NCI-H69 (cell line): ENCODE data around the gene P2RX4.
"Not testable (repeated sequence)": the region's sequence is repeated elsewhere in the genome, so short reads cannot be mapped to it uniquely, and the experiment has no call there.

Experiments used
- DNase-seq: peaks from one replicate; lab custom pipeline; 2025; lab: John Stamatoyannopoulos, UW

Gene P2RX4

DNA sequence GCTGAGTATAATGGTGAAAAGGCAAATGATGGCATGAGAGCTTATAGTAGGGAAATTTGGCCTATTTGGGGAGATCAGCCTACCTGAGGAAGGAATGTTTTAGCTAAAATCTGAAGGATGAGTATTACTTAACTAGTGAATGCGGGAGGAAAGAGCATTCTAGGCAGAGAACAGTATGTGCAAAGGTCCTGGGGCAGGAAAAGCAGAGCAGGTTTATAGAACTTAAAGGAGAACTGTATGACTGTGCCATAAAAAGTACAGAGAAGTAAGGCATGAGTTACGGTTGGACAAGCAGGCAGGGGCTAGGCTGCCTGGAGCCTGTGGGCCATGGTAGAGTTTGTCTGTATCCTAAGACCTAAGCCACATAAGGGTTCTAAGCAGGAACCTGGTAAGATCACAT, 21.7 kb upstream of the P2RX4 start:
- DNase-seq: no peak

DNA sequence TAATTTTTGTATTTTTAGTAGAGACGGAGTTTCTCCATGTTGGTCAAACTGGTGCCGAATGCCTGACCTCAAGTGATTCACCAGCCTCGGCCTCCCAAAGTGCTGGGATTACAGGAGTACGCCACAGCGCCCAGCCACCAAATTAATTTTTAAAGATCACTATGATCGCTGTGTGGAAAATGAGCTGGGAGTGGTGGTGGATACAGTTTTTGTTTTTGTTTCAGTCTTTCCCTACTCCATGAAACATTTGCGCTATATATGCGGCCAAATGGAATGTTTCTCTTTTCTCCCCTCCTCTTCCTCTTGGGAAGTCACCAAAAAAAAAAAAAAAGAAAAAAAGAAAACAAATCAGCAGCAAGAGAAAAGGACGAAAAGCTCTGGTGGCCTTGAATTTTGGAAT, 20.8 kb upstream of the P2RX4 start:
- no peak for DNase-seq

DNA sequence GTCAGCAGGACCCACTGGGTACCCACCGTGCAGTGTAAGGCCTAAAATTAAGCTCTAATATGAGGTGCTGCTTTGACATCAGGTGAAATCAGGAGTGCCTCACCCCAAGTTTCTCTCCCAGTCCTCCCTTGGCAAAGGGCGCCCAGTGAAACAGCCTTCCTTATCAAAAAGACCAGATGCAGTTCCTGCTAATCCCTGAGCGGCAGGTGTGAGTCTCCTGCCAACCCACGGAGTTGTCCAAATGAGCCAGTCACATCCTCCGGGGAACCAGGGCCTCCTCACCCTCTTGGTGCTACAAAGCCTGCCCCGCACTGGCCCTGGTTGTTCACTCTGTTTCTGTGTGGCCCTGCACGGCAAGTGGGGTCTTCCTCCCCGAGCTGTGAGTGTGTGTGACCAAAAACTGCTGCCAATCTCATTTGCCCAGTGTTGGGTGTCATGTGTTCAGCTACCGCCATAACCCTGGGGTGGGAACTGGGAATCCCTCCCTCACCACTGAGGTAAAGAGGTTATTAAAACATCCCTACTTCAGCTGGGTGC, 20.2 kb upstream of the P2RX4 start:
- DNase-seq: no peak

DNA sequence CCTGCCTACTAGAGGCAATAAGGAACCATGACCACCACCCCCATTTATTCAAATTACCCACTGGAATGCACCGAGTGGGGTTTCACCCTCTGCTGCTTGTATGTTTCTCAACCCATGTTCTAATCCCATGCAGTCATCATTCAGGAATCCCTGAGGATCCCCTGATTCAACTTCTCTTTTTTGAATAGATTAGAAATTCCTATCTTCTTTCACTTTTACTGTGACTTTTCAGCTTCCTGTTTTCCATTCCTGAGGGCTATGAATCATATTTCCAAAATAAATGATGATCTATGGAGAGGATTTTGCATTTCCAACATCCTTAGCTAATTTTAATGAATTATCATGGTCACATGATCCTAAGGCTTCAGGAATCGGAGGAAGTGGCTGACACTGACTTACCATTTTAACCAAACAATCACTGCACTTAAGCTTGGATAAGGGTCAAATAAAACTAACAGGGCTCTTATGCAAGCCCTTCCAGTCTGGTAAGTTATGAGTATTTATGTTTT, 19.4 kb upstream of the P2RX4 start:
- no peak for DNase-seq

DNA sequence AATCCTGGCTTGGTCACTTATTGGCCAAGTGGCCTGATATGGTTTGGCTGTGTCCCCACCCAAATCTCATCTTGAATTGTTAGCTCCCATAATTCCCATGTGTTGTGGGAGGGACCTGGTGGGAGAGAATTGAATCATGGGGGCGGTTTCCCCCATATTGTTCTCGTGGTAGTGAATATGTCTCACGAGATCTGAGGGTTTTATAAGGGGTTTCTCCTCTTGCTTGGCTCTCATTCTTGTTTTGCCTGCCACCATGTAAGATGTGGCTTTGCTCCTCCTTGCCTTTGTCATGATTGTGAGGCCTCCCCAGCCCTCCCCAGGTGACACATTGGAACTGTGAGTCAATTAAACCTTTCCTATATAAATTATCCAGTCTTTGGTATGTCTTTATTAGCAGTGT, 18.8 kb upstream of the P2RX4 start:
- DNase-seq: no peak

DNA sequence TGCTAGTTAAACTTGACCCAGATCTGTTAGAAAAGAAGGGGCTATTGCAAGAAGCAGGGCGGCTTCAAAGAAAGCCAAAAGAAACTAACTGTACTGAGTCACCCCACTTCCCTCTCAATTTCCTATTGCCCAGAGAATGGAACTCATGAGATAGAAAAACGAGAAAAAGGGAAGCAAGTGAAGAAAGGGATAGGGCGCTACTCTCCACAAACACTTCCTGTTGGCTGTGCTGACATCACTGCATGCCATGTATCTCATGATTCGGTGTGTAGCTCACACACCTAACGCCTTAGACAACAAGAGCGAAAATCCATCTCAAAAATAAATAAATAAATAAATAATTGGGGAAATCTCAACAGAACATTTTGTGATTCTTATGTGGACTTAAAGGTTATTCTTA, 13.0 kb upstream of the P2RX4 start:
- no peak for DNase-seq

DNA sequence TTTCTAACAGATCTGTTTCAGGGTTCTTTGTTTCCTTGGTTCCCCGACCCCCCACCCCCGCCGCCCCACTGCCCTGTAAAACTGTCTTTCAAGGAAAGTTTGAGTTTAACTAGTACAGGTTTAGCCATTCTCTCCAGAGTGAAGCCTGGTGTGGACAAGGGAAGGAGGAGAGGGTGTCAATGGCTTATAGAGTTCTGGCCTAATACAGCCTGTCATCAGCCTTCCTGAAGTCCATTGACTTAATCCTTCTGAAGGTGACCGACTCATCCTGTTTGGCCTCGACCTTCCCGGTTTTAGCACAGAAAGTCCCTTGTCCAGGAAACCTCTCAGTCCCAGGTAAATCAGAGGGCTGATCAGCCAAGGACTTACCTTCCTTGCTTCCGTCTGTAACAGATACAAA, 11.0 kb upstream of the P2RX4 start:
- DNase-seq: no peak

GRCh38 chr12:121201140-121201539, 8.8 kb upstream of the P2RX4 start:
- not testable (repeated sequence) for DNase-seq

DNA sequence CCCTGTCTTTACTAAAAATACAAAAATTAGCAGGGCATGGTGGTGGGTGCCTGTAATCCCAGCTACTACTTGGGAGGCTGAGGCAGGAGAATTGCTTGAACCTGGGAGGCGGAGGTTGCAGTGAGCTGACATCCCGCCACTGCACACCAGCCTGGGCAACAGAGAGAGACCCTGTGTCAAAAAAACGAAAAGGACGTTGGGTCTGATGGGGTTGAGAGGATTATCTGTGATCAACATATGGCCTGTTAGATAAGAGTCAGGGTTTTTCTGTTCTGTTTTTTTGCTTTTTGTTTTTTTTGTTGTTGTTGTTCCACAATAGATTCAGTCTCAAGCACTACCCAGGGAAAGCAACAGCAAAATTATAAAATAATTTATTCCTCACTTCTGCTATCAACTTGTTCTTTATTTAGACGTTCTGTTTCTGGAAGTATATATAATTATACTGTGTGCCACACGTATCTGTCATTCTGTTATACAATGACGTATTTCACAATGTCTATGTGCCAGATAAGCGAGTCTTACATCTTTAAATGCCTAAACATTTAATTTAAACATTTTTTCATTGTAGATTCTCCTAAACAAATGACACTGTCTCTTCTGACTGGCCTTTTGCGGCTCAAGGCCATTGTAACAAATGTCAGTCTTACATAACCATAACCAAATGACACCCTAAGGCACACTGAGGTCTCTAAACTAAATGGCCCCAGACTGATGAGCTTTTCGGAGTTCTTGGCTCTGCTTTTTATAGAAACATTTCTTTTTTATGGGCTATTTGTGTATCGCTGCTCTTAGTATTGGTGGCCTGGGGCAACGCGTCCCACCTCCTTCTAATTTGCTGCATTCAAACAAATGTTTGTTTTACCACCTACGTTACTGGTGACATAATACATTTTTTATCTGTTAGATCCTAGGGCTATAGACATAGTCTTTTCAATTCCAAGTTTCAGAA, 7.2 kb upstream of the P2RX4 start:
- peak; percentile 96 for DNase-seq

- no peak for DNase-seq
Observed at GRCh38 chr12:121203482-121203881, 6.4 kb upstream of the P2RX4 start.

DNA sequence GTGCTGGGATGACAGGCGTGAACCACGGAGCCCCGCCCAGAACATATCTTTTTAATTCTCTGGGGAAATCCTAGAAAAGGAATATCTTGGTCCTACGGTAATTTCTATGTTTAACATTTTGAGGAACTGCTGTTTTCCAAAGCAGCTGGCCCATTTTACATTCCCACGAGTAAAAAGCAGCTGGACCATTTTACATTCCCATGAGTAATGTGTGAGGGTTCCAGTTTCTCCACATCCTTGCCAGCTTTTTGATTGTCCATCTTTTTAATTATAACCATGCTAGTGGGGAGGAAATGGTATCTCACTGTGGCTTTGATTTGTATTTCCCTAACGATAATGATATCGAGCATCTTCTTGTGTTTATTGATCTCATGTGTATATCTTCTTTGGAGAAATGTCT, 4.4 kb upstream of the P2RX4 start:
- DNase-seq: peak; percentile 25

GRCh38 chr12:121208571-121208970, 1.4 kb upstream of the P2RX4 start:
- DNase-seq: not testable (repeated sequence)

DNA sequence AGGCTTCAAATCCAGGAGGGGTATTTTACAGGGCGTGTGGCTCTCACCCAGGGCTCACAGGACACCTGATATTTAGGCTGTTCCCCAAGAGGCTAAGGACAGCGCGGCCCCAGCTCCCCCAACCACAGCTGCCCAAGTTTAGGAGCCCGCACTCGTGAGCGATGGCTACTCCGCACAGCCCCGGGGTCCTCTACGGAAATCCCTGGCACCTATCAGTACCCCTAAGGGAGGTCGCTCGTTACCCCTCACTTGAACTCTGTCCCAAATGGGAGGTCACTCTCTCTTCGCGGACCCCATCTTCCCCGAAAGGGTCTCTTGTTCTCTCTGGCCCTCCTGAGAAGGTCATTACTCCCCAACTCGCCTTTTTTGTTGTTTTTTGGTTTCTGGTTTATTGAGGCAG, 708 bp upstream of the P2RX4 start:
- DNase-seq: no peak

DNA sequence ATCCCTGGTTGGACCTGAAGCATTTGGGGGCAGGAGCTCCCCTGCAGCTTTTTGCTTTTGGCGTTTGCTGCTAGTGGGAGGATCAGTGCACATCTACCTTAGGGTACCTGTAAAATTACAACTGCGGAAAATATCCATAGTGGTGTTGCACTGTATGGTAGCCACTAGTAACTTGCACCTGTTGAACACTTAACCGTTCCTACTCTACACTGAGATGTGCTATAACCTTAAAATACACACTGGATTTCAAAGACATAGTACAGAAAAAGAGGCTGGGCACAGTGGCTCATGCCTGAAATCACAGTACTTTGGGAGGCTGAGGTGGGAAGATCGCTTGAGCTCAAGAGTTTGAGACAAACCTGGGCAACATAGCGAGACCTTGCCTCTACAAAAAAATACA, 2.9 kb downstream of the P2RX4 start:
- no peak for DNase-seq

DNA sequence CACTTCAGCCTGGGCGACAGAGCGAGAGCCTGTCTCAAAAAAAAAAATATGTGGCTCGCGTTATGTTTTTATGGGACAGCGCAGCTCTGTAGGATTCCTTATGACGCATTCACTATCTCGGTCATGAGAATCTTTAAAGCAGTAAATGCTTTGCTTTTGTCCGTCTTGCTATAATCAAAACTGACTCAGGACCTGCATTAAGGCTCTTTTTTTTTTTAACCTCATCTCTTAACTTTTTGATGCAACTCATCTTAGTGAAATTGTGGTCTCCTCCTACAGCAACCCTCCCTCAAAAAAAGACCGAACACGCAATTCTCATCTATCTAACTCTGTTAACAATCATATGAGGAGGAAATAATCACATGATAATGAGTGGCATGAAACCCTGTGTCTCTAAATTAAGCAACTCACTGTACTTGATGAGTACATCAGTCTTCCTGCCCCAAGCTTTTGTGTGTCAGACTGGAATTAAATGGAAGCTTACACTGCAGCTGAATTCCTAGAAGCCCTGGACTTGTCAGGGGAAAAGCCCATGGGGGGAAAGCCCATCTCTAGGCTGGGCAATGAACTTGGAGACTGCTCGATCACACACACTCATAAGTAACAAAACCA, 4.3 kb downstream of the P2RX4 start:
- DNase-seq: no peak

DNA sequence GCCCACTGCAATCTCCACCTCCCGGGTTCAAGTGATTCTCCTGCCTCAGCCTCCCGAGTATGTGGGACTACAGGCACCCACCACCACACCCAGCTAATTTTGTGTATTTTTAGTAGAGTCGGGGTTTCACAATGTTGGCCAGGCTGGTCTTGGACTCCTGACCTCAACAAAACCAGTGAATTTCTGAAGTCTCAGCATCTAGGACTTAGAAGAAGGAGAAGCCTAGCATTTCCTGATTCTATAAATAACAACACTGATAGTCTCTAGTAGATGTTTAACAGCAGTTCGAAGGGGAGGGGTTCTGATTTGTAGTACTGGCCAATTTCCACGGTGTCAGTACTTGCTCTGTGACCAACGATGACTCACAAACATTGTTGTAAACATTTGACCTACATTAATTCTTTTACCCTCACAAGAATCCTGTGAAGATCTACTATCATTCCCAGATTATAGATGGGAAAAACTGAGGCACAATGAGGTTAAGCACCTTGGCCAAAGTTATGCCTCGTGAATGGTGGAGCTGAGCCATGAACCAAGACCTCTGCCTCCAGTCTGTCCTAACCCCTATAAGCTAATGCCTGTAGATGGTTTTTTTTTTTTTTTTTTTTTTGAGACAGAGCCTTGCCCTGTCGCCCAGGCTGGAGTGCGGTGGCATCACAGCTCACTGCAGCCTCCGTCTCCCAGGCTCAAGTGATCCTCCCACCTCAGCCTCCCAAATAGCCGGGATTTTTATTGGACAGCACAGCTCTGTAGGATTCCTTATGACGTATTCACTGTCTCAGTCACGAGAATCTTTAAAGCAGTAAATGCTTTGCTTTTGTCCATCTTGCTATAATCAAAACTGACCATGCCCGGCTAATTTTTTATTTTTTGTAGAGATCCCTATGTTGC, 5.2 kb downstream of the P2RX4 start:
- no peak for DNase-seq

GRCh38 chr12:121216102-121216501, 6.2 kb downstream of the P2RX4 start:
- DNase-seq: no peak

DNA sequence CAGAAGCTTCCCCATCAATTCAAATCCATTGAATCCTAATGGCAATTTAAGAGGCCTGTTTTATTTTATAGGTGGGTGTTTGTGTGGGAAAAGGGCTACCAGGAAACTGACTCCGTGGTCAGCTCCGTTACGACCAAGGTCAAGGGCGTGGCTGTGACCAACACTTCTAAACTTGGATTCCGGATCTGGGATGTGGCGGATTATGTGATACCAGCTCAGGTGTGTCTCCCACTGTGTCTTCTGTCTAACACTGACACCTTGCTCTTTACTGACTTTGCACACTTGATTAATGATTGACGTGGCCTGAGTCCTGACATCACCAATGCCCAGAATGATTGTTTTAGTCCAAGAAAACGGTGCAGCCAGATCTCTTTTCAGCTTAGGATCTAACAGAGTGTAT, 7.1 kb downstream of the P2RX4 start:
- DNase-seq: no peak

- DNase-seq: no peak
Observed at GRCh38 chr12:121217761-121218160, 7.8 kb downstream of the P2RX4 start.

- peak; percentile 57 for DNase-seq
Observed at GRCh38 chr12:121218588-121219352, 8.8 kb downstream of the P2RX4 start.

GRCh38 chr12:121219353-121219986, 9.5 kb downstream of the P2RX4 start:
- no peak for DNase-seq
